Left colon (tissue), 2 donors: ENCODE measurements around the gene PAFAH1B1. TPM values are rescaled to one million over a fixed set of nuclear protein-coding genes. Genes with fewer than 3 reads are reported as not detected.
"Not testable (repeated sequence)": the region's sequence is repeated elsewhere in the genome, so short reads cannot be mapped to it uniquely, and the experiment has no call there.

Experiments used
- ATAC-seq: fragments of 200-7000 bp; cut with Tn5 transposase; one replicate; pipeline ENCODE4 v1.9.1; 2020; ENCODE audit warnings: mild to moderate bottlenecking, moderate library complexity
- DNase-seq, 2 donors: peaks; one replicate each; pipeline ENCODE4 v3.0.0-alpha.2; 2020
- intact Hi-C, 2 donors: fragments of 100-400 bp; cut with DNase I in 1 of 2; cut with micrococcal nuclease in 1 of 2; formaldehyde crosslinking; loops; one replicate each; pipeline versions ENCODE4 v1.11.2 to v1.14.0; 2022; cut with DNase I, micrococcal nuclease
- long read RNA-seq: library from polyadenylated mRNA; unstranded; transcript quantifications from one replicate; pipeline ENCODE4 v2.0.0, GENCODE V29; 2021
- total RNA-seq, 2 donors: library from RNA; stranded (reverse); fragmentation: NEBNext Ultra II Directional; extraction: Animal tissue kit (Norgen Biotek cat#: 25700); gene quantifications; one replicate each; pipeline ENCODE4 v1.2.1, GENCODE V29; 2021
- donor health status: DM: no; HTN: no; CAD: no.
- donor health status: DM: yes; HTN: yes; CAD: no.

The PAFAH1B1 gene
- 100 to 1,000 TPM; 117 to 120 TPM for total RNA-seq
- long read RNA-seq, full-length matches to known transcripts, result 18 of 33 reads
- long read RNA-seq, partial matches to known transcripts, result 3 of 33 reads
- long read RNA-seq, other reads (novel, unspliced or antisense), result 12 of 33 reads

DNA sequence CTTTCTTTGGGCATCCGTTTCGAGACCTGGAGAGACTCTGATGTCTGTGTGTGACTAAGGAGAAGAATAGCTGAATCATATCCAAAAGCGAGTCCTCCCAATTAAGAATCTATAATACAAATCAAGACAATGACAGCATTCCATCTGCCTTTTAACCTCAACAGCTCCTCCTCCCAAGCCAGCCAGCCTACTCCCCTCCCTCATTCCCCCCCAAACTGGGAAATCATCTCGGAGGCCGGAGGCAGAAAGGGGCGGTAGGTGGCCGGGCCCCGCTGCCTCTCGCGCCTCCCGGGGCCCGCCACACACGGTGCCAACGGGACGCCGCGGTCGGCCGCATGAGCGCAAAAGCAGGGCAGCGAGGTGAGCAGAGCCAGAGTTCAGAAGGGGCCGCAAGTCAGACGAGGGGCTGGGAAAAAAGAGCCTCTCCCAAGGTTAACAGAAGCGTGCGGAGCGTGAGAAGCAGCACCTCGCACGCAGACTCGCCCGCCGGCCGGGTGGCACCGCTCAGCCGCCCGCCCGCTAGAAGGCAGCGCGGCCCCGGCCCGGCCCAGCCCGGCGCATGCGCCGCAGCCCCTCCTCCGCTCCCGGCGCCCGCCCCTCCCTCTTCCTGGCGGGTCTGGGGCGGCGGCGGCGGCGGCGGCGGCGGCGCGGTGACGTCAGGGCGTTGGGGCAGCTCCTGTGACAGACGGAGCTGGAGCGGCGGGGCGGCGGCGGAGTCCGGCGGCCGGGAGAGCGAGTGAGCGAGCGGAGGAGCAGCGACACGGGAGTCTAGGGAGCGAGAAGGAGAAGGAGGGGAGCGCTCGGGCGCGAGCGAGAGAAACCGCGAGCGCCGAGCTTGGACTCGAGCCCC is at the start of gene PAFAH1B1:
Gene PAFAH1B1, plus strand, starts transcription at position 684 of the 850 bp plus-strand sequence. CDS start 44,635 bp downstream, outside the sequence.
- DNase-seq (peak; percentile 91 to 94), ATAC-seq (peak; percentile 89)
- intact Hi-C loops, result loop anchor here in 1 of 2 donors (10.0 kb wide), 1 partner anchor 82 kb away; no protein-coding TSS in a partner anchor

DNA sequence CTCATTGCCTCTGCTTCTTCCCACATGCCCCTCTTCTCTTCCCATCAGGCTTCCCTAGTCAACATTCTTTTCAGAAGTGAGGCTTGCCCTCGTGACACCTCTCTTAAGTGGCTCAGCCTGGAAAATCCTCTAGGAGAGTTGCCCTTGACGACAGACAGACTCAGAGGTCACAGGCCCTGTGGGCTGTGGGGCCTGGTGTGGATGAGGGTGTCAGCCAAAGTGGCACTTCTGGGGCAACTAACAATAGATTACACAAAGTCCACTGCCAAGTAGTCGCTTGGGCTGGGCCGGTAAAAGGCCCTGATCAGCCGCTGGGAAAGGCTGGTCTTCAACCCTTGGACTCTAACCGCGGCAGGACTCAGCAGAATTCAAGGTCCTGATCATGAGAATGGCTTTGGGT is 48.1 kb upstream of the PAFAH1B1 start:
- DNase-seq, result peak in 1 of 2 donors; percentile 36
- intact Hi-C loops, result no loop called here

DNA sequence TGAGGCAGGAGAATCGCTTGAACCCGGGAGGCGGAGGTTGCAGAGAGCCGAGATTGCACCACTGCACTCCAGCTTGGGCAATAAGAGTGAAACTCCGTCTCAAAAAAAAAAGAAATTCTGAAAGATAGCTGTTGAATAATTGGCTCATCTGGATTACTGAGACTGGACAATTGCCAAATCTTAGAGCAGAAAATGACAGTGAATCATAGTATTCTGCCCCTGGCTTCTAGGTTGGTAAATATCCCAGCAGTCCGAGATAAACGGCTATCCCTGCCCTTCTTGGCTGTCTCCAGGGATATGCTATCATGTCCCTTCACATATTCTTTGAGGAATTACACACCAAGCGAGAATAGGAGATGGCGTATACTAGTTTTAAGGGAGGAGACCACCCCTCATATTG is 46.3 kb upstream of the PAFAH1B1 start:
- intact Hi-C loops, result no loop called here
- DNase-seq, result no peak
- ATAC-seq, result no peak

More for the DNA sequence above, 48.1 kb upstream of the PAFAH1B1 start:
- peak; percentile 90 for ATAC-seq

DNA sequence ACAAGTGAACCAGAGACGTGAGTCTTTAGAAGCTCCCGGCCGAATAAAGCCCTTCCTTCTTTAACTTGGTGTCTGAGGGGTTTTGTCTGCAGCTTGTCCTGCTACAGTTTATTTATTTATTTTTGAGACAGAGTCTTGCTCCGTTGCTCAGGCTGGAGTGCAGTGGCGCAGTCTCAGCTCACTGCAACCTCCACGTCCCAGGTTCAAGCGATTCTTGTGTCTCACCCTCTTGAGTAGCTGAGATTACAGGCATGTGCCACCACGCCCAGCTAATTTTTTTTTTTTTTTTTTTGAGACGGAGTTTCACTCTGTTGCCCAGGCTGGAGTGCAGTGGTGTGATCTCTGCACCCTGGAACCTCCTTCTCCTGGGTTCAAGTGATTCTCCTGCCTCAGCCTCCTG is 45.4 kb upstream of the PAFAH1B1 start:
- intact Hi-C loops, result not testable (repeated sequence)
- peak; percentile 68 for ATAC-seq
- peak in 1 of 2 donors; percentile 14 for DNase-seq

DNA sequence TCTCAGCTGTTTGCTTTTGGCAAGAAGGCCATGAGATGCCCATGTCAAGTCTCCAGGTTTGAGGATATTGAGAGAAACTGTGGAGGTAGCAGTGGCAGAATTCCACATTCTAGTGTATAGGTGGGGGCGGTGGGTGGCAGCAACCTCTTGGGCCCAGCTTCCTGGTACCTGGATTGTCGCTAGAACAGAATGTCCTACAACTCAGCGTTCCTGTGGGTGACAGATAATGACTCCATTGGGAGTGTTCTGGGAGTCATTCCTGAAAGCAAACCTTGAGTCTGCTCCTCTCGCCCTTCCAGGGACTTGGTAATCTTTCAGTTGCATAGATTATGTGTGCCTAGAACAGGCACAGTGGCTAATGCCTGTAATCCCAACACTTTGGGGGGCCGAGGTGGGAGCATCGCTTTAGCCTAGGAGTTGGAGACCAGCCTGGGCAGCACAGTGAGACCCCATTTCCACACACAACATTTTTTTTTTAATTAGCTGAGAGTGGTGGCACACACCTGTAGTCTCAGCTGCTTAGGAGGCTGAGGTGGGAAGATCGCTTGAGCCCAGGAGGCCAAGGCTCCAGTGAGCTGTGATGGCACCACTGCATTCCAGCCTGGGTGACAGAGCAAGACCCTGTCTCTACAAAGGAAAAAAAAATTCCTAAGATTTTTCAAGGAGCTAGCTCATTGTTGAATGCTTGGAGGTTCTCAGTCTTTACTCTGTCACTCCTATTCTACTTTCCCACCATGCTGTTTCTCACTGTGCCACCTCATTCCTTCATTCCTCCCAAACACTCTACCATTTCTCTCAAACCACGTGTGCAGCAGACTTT is 43.9 kb upstream of the PAFAH1B1 start:
- no peak for DNase-seq
- intact Hi-C loops, result no loop called here
- ATAC-seq, result no peak

DNA sequence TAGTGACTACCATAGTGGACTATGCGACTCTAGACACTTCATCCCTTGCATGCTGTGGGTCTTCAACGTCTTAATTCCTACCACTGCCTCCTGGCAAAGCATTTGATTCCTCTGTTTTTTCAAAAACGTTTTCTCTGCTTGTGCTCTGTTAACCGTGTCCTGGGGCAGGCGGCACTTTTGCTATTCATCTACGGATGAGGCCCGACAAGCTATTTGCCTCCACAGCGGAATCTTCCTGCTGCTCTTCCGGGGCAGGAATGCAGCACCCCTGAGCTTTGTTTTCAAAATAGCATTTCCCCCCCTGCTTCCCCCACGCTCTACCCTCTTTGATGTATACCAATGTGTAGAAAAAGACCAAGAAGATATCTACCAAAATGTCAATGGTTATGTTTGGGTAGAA is 42.0 kb upstream of the PAFAH1B1 start:
- ATAC-seq (no peak), DNase-seq (no peak)
- intact Hi-C loops, result no loop called here

DNA sequence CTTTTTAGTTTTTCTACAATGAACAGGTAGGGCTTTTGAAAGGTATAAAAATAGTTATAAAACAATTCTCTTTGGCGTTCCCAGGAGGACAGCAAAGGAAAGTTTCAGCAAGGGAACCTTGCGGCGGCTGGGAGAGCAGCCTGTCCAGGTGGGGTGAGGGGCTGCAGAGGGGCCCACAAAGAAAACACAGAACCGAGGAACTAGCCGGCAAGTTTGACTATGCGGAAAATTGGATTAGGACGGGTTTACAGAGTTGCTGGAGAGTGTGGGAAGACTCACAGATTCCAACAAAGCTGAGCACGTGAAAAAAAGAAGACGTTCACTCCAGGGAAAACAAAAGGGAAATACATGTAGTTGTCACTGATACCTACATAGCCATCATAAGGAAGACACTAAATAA is 41.5 kb upstream of the PAFAH1B1 start:
- ATAC-seq (no peak), DNase-seq (no peak)
- intact Hi-C loops, result no loop called here

DNA sequence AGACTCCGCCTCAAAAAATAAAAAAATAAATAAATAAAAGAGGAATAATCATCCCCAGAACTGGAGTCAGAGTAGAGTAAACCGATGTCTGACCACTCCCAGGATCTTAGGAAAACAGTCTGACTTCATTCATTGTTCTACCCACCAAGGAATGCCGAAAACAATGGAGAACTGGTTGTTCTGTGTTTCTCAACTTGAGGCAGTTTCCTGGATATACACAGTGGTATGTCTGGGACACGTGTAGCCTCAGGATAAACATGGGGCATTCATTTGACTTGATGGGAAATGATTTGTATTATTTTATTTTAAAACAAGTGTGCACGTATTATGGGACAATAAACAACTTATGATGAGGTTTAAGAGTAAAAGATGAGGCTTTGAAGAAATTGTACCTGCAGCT is 32.8 kb upstream of the PAFAH1B1 start:
- no peak for ATAC-seq
- no peak for DNase-seq
- intact Hi-C loops, result no loop called here

DNA sequence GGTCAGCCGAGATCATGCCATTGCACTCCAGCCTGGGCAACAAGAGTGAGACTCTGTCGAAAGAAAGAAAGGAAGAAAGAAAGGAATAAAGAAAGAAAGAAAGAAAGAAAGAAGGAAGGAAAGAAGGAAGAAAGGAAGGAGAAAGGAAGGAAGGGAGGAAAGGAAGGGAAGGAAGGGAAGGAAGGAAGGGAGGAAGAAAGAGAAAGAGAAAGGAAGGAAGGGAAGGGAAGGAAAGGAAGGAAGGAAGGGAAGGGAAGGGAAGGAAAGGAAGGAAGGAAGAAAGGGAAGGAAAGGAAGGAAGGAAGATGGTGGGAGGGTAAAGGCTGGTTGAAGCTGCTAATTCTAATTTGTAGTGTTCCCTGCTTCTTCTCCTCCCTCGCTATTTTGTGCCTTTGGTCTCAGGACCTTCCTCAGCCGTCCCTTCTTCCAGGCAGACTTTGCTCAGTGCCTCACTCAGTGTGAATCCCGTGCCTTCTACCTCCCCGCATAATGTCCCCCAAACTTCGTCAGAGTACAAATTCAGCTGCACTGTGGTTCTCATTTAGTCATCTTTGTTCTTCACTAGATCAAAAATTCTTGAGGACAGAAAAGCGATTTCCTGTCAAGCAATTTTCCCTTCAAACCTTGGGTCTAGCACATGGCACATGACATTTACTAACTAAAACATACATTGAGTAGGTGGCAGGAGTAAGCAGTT is 31.1 kb upstream of the PAFAH1B1 start:
- DNase-seq, result no peak
- intact Hi-C loops, result no loop called here

DNA sequence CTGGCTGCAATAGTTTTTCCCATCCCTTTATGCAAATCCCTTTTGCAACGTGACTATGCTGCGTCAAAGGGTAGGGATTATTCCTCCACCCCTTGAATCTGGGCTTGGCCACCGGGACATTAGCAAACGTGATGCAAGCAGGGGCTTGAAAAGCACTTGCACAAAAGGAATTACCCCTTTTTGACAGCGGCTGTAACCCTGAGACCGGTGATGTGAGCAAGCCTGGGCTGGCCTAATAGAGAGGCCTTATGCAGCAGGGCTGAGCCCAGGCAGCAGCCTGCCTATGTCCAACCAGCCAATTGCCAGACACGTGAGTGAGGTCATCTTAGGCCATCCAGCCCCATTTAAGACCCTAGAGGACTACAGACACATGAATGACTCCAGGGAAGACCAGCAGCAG is 30.4 kb upstream of the PAFAH1B1 start:
- intact Hi-C loops, result no loop called here
- DNase-seq (no peak), ATAC-seq (no peak)

More for the DNA sequence above, 31.1 kb upstream of the PAFAH1B1 start:
- ATAC-seq, result no peak

DNA sequence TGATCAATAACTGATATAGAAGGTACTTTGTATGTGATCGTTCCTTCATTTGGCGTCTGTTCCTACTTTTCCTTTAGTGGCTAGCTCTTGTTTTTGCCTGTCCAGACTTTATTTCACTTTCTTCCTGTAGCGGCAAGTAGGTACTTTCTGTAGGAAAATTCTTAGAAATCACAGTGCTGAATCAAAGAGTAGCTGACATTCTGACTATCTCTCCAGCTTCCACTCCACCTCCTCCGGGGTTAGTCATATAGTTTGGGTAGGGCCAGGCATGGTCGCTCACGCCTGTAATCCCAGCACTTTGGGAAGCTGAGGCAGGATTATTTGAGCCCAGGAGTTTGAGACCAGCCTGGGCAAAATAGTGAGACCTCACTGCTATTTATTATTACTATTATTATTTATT is 29.9 kb upstream of the PAFAH1B1 start:
- no peak for DNase-seq
- intact Hi-C loops, result no loop called here
- ATAC-seq, result no peak

DNA sequence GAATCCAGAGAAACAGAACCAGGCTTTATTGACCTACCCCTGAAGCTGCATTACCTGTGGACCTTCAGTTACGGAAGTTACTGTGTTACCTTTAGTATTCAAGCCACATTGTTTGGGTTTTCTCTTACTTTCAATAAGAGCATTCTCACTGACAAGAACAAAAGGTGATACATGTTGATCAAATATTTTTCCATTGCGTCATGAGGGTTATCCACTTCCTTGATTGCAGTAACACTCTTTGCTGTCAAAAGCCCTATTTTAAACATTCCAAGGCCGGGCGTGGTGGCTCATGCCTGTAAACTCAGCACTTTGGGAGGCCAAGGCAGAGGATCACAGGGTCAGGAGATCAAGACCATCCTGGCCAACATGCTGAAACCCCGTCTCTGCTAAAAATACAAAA is 28.6 kb upstream of the PAFAH1B1 start:
- ATAC-seq (peak; percentile 60), DNase-seq (peak in 1 of 2 donors; percentile 30)
- intact Hi-C loops, result no loop called here

DNA sequence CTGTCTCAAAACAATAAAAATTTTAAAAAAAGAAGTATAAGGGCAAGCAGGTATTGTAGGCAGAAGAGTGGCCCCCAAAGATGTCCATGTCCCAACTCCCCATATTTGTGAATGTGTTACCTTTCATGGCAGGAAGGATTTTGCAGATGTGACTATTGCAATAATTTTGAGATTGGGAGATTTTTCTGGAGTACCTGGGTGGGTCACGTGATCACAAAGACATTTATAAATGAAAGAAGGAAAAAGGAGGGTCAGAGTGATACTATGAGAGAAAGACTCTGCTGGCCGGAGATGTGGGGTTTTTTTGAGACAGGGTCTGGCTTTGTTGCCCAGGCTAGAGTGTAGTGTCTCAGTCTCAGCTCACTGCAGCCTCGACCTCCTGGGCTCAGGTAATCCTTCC is 27.4 kb upstream of the PAFAH1B1 start:
- intact Hi-C loops, result no loop called here
- DNase-seq, result no peak
- ATAC-seq, result no peak

DNA sequence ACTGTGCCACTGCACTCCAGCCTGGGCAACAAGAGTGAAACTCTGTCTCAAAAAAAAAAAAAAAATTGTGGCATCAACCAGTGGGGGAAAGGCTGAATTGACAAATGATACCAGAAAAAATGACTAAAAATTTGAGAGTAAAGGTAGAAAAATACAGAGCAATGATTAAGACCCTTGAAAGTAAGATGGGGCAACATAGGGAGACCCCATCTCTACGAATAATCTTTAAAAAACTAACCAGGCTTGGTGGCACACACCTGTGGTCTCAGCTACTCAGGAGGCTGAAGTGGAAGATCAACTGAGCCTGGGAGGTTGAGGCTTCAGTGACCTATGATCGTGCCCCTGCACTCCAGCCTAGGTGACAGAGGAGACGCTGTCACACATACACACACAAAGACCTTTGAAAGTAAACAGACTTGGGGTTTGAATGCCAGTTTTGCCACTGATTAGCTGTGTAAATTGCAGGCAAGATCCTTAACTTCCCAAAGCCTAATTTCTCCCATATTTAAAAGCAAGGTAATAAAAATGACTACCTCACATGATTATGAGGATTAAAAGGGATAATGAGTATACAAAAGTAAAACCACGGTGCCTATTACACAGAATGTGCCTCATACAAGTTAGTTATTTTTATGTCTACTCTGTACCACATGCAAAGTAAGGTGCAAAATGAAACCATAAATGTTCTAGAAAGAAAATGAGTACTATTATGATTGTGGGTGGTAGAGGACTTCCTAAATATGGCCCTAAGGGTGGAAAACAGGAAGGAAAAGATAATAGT is 21.7 kb upstream of the PAFAH1B1 start:
- ATAC-seq, result peak; percentile 54
- DNase-seq, result no peak
- intact Hi-C loops, result no loop called here

DNA sequence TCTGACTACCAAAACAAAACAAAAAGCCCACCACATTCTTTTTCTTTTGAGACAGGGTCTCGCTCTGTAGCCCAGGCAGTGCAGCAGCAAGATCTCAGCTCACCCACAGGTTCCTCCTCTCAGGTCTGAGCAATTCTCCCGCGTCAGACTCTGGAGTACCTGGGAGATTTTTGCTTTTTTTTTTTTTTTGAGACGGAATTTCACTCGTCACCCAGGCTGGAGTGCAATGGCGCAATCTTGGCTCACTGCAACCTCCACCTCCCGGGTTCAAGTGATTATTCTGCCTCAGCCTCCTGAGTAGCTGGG is 21.2 kb upstream of the PAFAH1B1 start:
- DNase-seq, ATAC-seq, intact Hi-C loops: not testable (repeated sequence)

DNA sequence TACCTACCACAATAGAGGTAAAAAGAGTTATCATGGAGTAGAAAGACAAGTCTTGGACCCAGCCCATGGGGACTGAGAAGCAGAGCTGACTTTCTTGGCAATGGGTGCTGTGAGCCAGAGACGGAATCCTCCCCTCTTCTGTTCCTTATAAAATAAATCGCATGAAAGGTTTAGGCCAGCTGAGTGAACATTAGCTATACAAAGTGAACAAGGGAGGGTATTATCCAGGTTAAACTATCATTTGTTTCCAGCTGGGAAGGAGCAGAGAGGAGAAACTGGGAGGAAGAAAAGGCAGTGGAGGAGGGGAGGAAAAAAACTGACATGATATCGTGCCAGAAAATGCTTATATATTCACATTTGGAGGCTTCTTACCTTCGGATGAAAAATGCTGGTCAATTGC is 13.3 kb upstream of the PAFAH1B1 start:
- DNase-seq, result no peak
- intact Hi-C loops, result no loop called here

DNA sequence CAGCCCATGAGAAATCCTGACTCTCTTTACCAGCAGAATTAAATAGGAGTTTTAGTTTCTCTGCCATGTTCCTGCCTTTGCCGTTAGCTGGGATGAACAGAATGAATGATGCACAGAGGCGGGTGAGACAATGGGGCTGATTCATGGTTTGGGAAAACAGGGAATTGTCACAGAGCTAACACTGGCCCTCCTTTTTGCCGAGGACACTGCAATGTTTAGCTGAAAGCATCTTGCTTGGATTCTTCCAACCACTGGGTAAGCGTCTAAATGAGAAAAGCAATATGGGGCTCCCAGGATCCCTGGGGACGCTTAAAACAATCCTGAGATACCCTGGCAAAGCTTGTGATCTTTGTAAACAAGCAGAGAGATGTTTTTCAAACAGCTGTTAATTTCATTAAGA is 12.8 kb upstream of the PAFAH1B1 start:
- ATAC-seq, result no peak
- intact Hi-C loops, result no loop called here
- no peak for DNase-seq

More for the DNA sequence above, 13.3 kb upstream of the PAFAH1B1 start:
- ATAC-seq, result no peak

DNA sequence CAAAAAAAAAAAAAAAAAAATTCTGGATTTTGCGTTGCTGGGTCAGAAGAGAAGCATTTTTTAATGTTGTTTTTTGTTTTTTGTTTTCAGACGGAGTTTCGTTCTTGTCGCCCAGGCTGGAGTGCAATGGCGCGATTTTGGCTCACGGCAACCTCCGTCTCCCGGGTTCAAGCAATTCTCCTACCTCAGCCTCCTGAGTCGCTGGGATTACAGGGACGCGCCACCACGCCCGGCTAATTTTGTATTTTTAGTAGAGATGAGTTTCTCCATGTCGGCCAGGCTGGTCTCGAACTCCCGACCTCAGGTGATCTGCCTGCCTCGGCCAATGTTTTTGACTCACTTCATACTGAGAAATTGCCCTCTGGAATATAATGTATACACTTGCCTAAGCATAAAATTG is 11.0 kb upstream of the PAFAH1B1 start:
- ATAC-seq (no peak), DNase-seq (no peak)
- intact Hi-C loops, result no loop called here
